ENCODE measurements around the gene ATP2B2. TPM values are rescaled to one million over a fixed set of nuclear protein-coding genes. Genes with fewer than 3 reads are reported as not detected.

The ATP2B2 gene
- total and polyA plus RNA-seq, 2 experiments from 2014 or later: 0.42 to 0.63 TPM

- Histone ChIP-seq H3K27ac (ENCODE audit: low read depth) (no peak overlapping the region), H3K4me1 (ENCODE audit: insufficient read depth) (no peaks in the 10 kb centered on the region), H3F3A (replicated peaks; ENCODE audit: low read depth) (no peaks in the 10 kb centered on the region), H3K4me3 (no peak overlapping the region), H3K27me3 (ENCODE audit: insufficient read depth) (no peaks in the 10 kb centered on the region), H2AFZ (no peak overlapping the region), H3K79me2 (replicated peaks; ENCODE audit: insufficient read depth) (no peaks in the 10 kb centered on the region), H4K20me1 (replicated peaks; ENCODE audit: insufficient read depth) (no peaks in the 10 kb centered on the region), H3K36me3 (ENCODE audit: insufficient read depth) (no peaks in the 10 kb centered on the region), H3K9me2 (ENCODE audit: insufficient read depth) (no peaks in the 10 kb centered on the region), H3K4me2 (no peak overlapping the region)
- no peak overlapping the region for H3K4me3 Mint-ChIP-seq
- no peaks in the 10 kb centered on the region; the same call in 2 of the 3 replicates for H3K36me3 Mint-ChIP-seq (ENCODE audit: low read depth)
- H3K4me1 Mint-ChIP-seq: no peaks in the 10 kb centered on the region
- no peaks in the 10 kb centered on the region; the same call in 2 of the 3 replicates for H3K9me3 Mint-ChIP-seq
- no peak for DNase-seq (ENCODE audit: low spot score)
- no peak overlapping the region for H3K27ac Mint-ChIP-seq
- peaks cover 3% of the 10 kb centered on the region for H3K27me3 Mint-ChIP-seq (ENCODE audit: insufficient read depth, low read depth, poor library complexity)
- TF ChIP-seq POLR2AphosphoS5 (IDR thresholded peaks at IDR 0.05; ENCODE audit: low read depth) (no peak), STAT1 (IDR thresholded peaks at IDR 0.05; ENCODE audit: unreplicated experiment) (no peak), EZH2phosphoT487 (IDR thresholded peaks at IDR 0.05; ENCODE audit: unreplicated experiment) (no peak), NANOG (IDR thresholded peaks at IDR 0.05; ENCODE audit: borderline replicate concordance) (no peak), ZNF331 (CRISPR knock-in tag; IDR thresholded peaks at IDR 0.05; ENCODE audit: low read depth) (no peak), ZNF114 (CRISPR knock-in tag; IDR thresholded peaks at IDR 0.05) (no peak), CREB1 (CRISPR knock-in tag; IDR thresholded peaks at IDR 0.05; ENCODE audit: low read depth) (no peak), REST (IDR thresholded peaks at IDR 0.05; ENCODE audit: unreplicated experiment) (no peak), ZNF462 (CRISPR knock-in tag; IDR thresholded peaks at IDR 0.05) (no peak), JUNB (IDR thresholded peaks at IDR 0.05; ENCODE audit: unreplicated experiment) (no peak), EZH2 (IDR thresholded peaks at IDR 0.05; ENCODE audit: low read depth, unreplicated experiment) (no peak)
- TF ChIP-seq, protein P1, sequence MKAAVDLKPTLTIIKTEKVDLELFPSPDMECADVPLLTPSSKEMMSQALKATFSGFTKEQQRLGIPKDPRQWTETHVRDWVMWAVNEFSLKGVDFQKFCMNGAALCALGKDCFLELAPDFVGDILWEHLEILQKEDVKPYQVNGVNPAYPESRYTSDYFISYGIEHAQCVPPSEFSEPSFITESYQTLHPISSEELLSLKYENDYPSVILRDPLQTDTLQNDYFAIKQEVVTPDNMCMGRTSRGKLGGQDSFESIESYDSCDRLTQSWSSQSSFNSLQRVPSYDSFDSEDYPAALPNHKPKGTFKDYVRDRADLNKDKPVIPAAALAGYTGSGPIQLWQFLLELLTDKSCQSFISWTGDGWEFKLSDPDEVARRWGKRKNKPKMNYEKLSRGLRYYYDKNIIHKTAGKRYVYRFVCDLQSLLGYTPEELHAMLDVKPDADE (IDR thresholded peaks at IDR 0.05): no peak
- TF ChIP-seq, protein P2, sequence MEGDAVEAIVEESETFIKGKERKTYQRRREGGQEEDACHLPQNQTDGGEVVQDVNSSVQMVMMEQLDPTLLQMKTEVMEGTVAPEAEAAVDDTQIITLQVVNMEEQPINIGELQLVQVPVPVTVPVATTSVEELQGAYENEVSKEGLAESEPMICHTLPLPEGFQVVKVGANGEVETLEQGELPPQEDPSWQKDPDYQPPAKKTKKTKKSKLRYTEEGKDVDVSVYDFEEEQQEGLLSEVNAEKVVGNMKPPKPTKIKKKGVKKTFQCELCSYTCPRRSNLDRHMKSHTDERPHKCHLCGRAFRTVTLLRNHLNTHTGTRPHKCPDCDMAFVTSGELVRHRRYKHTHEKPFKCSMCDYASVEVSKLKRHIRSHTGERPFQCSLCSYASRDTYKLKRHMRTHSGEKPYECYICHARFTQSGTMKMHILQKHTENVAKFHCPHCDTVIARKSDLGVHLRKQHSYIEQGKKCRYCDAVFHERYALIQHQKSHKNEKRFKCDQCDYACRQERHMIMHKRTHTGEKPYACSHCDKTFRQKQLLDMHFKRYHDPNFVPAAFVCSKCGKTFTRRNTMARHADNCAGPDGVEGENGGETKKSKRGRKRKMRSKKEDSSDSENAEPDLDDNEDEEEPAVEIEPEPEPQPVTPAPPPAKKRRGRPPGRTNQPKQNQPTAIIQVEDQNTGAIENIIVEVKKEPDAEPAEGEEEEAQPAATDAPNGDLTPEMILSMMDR (conservative IDR thresholded peaks at IDR 0.05; ENCODE audit: low read depth in 2 of 2): no peak
- ATAC-seq: no peak
Observed at GRCh38 chr3:10406414-10406813, 99.0 kb downstream of the ATP2B2 start.

Measured in GM23338 (cell line).